HG02642 (cell line): ENCODE data around the gene KIF20A.
"Not testable (repeated sequence)": the region's sequence is repeated elsewhere in the genome, so short reads cannot be mapped to it uniquely, and the experiment has no call there.

Source experiments
- ATAC-seq: cut with Tn5 transposase; IDR thresholded peaks from one replicate; pipeline ENCODE4 v1.9.1; 2021; ENCODE audit warnings: mild to moderate bottlenecking; ENCODE audit not compliant: unreplicated experiment, poor library complexity

KIF20A gene

DNA sequence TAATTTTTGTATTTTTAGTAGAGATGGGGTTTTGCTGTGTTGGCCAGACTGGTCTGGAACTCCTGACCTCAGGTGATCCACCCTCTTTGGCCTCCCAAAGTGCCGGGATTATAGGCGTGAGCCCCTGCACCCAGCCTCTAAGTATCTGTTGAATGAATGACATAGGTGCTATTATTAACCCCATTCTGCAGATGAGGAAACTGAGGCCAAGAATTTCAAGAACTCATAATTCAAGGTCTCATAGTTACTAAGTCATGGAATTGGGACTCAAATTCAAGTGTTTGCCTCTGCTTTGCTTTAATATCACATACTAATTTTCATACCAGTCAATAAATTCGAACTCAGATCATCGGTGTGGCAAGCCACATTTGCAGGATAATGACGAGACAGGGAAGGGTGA, 1.9 kb downstream of the KIF20A start:
- no peak for ATAC-seq

DNA sequence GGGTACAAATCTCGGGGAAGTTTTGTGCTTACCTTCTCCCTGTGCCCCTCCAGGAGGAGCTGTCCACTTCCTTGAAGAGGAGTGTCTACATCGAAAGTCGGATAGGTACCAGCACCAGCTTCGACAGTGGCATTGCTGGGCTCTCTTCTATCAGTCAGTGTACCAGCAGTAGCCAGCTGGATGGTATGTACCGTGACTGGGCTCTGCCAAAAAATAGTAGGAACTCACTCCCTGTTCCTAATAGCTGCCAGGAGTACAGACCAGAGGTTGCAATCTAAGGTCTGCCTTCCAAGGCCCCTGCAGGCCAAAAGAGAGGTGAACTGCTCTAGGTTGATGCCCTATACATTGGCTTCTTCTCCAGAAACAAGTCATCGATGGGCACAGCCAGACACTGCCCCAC, 3.9 kb downstream of the KIF20A start:
- no peak for ATAC-seq

DNA sequence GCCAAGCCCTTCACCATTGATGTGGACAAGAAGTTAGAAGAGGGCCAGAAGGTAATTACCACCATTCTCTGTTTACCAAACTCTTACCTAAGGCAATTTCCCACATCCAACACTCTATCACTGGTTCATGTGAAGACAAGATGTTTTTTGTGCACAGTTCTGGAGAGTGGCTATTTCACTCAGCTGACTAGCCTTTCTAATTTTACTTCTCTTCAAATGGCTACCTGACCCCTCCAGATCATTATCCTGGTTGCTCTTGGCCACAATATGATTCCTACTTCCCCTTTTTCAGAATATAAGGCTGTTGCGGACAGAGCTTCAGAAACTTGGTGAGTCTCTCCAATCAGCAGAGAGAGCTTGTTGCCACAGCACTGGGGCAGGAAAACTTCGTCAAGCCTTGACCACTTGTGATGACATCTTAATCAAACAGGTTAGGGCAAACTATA, 7.1 kb downstream of the KIF20A start:
- no peak for ATAC-seq

DNA sequence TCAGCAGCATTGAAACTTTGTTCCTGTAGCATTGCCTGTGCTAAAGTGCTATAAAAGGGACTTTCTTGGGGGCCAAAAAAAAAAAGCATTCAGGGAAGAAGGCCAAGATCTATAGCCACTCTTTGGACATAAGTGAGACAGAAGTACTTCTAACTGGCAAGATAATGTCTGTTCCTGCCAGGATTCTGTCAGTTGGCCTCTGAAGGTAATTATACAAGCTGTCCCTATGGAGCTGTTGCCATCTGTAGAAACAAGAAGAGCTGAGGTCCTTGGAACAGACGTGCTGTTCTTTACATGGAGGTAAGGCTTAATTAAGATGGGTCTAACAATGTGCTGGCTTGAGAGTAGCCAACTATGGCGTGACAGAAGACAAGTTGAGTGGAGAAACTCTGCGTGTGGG, 9.7 kb downstream of the KIF20A start:
- no peak for ATAC-seq

DNA sequence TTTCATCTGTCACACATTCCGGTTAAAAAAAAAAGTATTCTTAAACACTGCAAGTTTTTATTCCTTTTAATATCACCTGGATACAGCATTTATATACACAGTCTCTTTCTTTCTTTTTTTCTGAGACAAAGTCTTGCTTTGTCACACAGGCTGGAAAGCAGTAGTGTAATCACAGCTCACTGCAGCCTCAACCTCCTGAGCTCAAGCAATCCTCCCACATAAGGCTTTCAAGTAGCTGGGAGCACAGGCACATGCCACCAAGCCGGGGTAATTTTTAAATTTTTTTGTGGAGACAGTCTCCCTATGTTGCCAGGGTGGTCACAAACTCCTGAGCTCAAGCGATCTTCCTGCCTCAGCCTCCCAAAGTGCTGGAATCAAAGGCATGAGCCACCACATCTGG, 13.9 kb downstream of the KIF20A start:
- ATAC-seq = no peak

DNA sequence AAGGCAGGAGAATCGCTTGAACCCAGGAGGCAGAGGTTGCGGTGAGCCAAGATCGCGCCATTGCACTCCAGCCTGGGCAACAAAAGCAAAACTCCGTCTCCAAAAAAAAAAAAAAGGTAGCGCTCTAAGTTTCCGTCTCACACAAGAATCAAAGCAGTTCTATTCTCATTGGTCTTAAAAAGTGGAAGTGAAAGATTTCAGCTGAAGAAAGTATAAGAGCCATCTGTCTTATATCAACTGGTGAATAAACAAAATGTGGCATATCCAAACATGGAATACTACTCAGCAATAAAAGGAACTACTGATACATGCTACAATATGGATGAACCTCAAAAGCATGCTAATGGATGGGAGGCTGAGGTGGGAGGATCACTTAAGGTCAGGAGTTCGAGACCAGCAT, 14.9 kb downstream of the KIF20A start:
- not testable (repeated sequence) for ATAC-seq

DNA sequence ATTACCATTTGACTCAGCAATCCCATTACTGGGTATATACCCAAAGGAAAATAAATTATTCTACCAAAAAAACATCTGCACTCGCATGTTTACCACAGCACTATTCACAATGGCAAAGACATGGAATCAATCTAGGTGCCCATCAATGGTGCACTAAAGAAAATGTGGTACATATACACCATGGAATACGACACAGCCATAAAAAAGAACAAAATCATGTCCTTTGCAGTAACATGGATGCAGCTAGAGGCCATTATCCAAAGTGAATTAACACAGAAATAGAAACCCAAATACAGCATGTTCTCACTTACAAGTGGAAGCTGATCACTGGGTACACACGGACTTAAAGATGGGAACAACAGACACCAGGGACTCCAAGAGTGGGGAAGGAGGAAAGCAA, 32.1 kb downstream of the KIF20A start:
- no peak for ATAC-seq

DNA sequence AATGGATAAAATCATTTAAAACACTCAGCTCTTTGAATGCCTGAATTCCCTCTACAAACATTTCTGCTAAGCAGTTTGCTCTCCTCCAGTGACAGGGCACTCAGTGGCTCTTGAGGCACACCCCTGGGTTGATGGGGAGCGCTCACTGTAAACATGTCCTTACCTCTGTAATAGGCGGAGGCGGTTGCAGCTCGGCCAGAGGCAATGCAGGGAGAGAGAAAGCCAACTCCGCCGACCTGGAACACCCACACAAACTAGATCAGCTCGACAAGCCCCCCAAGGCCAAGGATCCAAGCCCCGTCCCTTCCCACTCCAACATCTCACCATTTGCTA, 33.9 kb downstream of the KIF20A start:
- ATAC-seq = peak; percentile 7

DNA sequence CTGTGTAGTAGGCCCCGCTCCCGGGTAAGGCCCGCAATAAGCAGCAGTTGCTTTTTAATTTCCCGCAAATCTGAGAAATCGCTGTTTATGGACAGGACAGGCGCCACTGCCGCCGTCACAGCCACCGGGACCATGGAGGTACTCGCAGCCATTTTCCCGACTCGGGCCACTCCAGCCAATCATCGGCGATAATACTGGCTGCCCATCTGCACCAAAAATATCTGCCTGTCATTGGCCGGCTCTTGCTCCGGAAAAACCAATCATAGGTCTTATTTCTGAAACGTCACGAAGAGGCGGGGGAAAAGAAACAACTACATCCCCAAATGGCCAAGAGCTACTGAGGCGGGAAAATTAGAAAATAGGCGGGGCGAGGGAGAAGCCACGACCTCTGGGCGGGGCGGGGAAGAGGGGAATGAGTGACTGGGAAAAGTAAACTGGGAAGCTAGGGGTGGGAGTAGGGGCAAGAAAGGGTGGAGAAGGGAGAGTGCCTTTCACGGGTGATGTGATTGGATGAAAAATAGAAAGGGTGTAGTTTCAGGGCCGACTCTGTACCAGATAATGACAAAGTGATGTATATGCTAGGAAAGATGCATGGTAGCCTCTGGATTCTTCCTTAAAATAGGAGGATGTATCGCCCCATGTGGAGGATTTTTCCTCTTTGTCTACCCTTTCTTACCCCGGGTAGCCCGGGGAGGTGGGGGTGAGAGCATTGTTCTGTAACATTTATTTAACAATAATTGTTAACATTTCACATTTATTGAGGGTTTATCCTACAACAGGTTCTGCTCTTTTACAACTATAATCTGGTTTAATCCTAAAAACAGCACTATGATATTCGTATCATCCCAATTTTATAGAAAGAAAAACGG, 34.5 kb downstream of the KIF20A start, which contains the start of gene CDC23:
CDC23 (minus strand) TSS at position 163 of the 869 bp plus-strand sequence; CDS start at position 152, 11 bp downstream.
- peak; percentile 98 for ATAC-seq

DNA sequence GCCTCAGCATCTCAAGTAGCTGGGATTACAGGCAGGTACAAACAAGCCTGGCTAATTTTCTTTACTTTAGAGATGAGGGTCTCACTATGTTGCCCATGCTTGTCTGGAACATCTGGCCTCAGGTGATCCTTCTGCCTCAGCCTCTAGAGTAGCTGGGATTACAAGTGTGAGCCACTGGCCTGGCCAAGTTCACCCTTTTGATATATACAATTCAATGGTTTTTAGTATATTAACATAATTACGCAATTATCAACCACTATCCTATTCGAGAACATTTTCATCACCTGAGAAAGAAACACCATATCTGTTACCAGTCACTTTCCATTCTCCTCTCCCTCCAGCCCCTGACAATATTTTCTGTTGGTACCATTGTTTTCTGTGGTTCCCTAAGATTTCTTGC, 37.9 kb downstream of the KIF20A start:
- ATAC-seq = no peak

DNA sequence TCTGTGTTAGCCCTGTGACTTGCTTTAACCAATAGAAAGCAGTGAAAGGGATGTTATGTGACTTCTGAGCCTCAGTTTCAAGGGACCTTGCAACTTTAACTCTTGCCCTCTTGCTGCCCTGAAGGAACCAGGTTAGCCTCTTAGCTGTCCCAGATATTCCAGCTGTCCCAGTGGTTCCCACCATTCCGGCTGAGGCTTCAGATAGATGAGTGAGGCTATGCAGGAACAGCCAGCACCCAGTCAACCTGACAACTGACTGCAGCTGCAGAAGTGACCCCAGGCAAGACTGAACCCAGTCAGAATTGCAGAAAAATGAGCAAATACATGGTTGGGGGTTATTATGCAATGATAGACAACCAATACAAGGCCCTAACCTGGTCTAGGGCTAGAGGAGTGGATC, 44.6 kb downstream of the KIF20A start:
- no peak for ATAC-seq

DNA sequence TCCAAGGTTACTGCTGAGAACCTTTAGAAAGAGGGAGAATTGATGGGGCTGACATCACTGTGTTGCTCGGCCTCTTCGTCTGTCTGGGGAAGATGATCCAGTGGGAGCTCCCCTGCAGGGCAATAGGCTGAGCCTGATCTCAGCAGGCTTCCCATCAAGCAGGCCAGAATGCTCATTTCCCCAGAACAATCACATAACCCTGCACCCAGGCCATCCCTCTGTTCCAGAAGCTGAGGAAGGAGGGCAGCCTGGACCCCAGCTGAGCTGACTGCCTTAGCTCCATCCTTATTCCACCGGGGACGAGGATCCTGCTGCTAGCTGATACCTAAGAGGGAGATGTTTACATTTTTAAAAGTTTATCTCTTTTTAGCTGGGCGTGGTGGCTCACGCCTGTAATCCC, 45.8 kb downstream of the KIF20A start:
- ATAC-seq = no peak

DNA sequence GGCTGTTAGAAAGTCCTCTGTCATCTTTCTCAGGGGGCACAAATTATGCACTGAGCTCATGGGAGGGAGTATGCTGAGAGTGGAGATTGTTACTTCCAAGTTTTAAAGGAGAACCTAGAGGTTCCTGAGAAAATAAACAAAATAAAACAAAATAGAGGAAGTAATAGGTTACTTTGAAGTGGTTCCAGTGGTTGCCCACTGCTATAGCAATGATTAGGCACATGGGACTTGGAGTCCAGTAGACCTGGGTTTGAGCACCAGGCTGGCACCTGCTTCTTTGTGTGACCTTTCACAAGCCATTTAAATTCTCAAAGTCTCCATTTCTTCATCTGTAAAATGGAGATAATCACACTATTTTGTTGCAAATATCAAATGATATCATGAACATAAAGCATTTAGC, 48.0 kb downstream of the KIF20A start:
- ATAC-seq = no peak

DNA sequence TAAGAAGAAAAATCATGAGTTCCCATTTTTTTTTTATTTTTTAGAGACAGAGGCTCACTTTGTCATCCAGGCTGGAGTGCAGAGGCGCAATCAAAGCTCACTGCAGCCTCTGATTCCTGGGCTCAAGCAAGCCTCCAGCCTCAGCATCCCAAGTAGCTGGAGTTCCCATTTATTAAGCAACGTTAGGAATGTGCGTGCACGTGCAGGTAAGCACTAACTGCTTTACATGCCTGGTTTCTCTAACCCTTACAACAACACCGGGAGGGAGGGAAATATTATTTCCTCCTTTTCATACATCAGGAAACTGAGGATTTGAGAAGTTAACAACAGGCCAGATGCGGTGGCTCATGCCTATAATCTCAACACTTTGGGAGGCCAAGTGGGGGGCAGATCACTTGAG, 50.5 kb downstream of the KIF20A start:
- no peak for ATAC-seq

DNA sequence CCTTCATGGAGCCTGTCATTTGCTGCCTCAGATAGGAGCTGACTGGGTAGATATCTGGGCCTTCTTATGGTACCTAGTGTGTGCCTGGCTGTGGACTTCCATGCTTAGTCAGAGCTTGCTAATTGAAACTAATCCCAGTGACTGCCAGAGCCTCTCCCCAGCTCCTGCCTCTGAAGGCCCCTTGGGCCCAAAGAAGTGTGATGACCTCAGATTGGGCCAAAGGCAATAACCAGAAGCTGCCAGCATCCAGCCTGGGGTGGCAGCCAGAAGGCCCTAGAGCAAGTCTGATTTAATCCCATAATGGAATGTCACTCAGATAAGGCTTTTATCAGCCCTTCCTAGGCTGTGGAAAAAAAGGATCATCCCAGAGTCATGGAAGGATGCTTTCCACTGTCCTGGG, 51.3 kb downstream of the KIF20A start:
- ATAC-seq = no peak

DNA sequence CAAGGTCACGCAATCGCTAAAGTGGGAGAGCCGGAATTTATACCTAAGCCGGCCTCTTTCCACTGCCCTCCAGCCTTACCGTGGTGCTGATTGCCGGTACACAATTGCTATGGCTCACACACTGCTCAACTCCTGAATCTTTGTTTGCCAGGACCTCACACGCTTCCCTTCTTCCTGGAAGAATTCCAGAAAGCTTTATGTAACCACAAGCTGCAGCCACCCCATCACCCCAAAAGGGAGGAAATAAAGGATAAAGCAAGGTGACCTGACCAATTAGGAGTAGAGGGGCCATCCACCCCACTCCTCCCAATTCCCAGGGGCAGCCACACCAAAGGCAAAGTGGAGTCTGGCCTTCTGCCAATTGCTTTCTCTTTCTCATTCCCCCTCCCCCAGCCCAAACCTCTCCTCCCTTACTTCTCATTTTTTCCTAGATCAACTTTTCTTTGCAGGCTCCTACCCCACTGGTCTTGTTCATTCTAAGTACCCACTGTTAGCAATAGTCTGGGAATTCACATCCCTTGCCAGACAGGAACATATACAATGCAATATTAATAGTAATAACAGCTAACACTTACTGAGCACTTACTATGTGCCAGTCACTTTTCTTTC, 52.2 kb downstream of the KIF20A start:
- ATAC-seq = no peak

DNA sequence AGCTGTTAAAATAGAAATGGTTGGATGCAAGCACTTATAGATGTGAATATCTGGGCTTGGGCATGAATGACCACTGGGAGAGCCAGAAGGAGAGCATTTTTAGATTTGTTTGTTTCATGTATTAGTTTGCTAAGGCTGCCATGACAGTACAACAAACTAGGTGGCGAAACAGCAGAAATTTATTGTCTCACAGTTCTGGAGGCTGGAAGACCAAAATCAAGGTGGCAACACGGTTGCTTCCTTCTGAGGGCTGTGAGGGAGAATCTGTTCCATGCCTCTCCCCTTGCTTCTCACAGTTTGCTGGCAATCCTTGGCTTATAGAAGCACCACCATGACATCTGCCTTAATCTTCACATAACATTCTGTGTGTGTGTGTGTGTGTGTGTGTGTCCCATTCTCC, 54.4 kb downstream of the KIF20A start:
- no peak for ATAC-seq

DNA sequence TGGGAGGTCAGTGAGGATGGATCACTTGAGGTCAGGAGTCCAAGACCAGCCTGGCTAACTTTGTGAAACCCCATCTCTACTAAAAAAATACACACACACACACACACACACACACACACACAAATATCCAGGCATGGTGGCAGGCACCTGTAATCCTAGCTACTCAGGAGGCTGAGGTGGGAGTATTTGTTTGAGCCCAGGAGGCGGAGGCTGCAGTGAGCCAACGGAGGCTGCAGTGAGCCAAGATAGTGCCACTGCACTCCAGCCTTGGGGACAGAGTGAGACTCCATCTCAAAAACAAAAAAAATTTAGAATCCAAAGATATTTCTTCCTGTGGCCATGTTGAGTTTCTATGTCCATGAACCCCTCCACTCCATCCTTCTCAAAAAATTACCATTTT, 55.7 kb downstream of the KIF20A start:
- no peak for ATAC-seq
